ENCODE measurements around the gene SCFD2. TPM values are rescaled to one million over a fixed set of nuclear protein-coding genes. Genes with fewer than 3 reads are reported as not detected.

SCFD2 gene
- total RNA-seq, 4 donors from 2014 or later, result 12.7 to 23.7 (median 18.3) TPM

DNA sequence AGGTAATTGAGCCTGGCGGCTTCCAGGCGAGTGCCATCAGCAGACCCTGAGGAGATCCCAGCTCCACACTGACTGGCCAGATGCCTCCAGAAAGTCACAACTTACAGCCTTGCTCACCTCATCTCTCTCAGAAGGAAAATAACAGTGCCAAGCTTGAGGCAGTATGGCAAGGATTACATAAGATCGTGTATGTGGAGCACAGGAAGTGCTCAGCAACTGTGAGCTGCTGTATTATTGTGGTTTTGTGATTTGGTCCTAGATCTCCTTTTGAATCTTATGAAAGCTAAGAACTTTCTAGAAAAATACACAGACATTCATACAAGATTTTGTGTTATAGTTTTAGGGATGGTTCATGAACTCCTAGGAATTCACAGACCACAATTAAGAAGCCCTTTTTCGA lies 489.8 kb downstream of the SCFD2 start:
- no peak for DNase-seq
- in situ Hi-C loops (cut with MboI; ENCODE audit: low pct_ligation_motif_present in 1 of 4, low pct_unique_long_range_greater_than_20kb in 1 of 4, low sequenced_read_pairs in 3 of 4), result no loop called here
- H3K4me1 ChIP-seq, result peaks cover 0 to 14% (median 0%) of the 10 kb centered on the region in 4 donors
- no peak overlapping the region for H3K27ac ChIP-seq
- intact Hi-C loops (cut with DNase I; ENCODE audit: low total_unique reads), result no loop called here
- TF ChIP-seq POLR2AphosphoS5 (IDR thresholded peaks at IDR 0.05) (no peak), POLR2A (IDR thresholded peaks at IDR 0.05) (no peak), EP300 (IDR thresholded peaks at IDR 0.05; ENCODE audit: low read depth) (no peak)
- TF ChIP-seq, protein P1, sequence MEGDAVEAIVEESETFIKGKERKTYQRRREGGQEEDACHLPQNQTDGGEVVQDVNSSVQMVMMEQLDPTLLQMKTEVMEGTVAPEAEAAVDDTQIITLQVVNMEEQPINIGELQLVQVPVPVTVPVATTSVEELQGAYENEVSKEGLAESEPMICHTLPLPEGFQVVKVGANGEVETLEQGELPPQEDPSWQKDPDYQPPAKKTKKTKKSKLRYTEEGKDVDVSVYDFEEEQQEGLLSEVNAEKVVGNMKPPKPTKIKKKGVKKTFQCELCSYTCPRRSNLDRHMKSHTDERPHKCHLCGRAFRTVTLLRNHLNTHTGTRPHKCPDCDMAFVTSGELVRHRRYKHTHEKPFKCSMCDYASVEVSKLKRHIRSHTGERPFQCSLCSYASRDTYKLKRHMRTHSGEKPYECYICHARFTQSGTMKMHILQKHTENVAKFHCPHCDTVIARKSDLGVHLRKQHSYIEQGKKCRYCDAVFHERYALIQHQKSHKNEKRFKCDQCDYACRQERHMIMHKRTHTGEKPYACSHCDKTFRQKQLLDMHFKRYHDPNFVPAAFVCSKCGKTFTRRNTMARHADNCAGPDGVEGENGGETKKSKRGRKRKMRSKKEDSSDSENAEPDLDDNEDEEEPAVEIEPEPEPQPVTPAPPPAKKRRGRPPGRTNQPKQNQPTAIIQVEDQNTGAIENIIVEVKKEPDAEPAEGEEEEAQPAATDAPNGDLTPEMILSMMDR (IDR thresholded peaks at IDR 0.05), result no peak
- 91 to 94% methylated on average over 3 to 4 of the region's 4 CpGs for WGBS, 2 donors (ENCODE audit: low coverage in 1 of 2)
- H3K9me3 ChIP-seq, result no peaks in the 10 kb centered on the region
- no peaks in the 10 kb centered on the region for H3K27me3 ChIP-seq
- H3K36me3 ChIP-seq, result no peaks in the 10 kb centered on the region
- H3K4me3 ChIP-seq, result no peak overlapping the region

GRCh38 chr4:52874948-52875347 lies 490.9 kb downstream of the SCFD2 start:
- 89 to 97% methylated on average over 4 to 5 of the region's 5 CpGs for WGBS, 2 donors (ENCODE audit: low coverage in 1 of 2)
- no peak overlapping the region for H3K4me3 ChIP-seq
- intact Hi-C loops (cut with DNase I; ENCODE audit: low total_unique reads), result no loop called here
- in situ Hi-C loops (cut with MboI; ENCODE audit: low pct_ligation_motif_present in 1 of 4, low pct_unique_long_range_greater_than_20kb in 1 of 4, low sequenced_read_pairs in 3 of 4), result no loop called here
- DNase-seq, result no peak
- no peaks in the 10 kb centered on the region for H3K27me3 ChIP-seq
- H3K36me3 ChIP-seq, result no peaks in the 10 kb centered on the region
- peaks cover 0 to 15% (median 2%) of the 10 kb centered on the region in 4 donors for H3K4me1 ChIP-seq
- H3K27ac ChIP-seq, result no peak overlapping the region
- no peak for TF ChIP-seq POLR2A (IDR thresholded peaks at IDR 0.05)
- TF ChIP-seq, protein P1 (IDR thresholded peaks at IDR 0.05), result no peak
- TF ChIP-seq POLR2AphosphoS5 (IDR thresholded peaks at IDR 0.05), result no peak
- TF ChIP-seq EP300 (IDR thresholded peaks at IDR 0.05; ENCODE audit: low read depth), result no peak
- H3K9me3 ChIP-seq, result no peaks in the 10 kb centered on the region

DNA sequence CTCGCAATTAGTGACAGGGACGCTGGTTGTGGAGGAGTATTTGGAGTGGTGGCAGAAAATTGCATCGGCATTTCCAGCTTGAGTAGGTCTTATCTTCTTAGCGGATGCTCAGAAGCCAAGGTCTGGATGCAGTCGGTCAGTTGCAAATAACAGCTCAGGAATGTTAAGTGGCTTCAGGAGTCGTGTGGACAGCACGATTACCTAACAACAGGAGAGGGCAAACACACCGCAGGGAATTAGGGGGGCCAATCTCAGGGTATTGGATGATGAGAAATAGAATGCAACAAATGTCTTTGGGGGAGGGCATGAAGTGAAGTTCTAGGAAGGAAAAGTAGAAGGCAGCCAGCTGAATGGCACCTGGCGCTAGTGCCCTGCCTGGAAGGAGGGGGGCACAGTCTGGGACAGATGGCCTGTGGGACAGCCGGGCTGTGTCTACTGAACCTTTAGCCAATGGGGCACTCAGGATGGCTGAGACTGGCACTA lies 492.0 kb downstream of the SCFD2 start:
- Histone ChIP-seq H3K27ac (no peak overlapping the region), H3K9me3 (no peaks in the 10 kb centered on the region), H3K36me3 (no peaks in the 10 kb centered on the region), H3K27me3 (no peaks in the 10 kb centered on the region), H3K4me3 (no peak overlapping the region), H3K4me1 (peaks cover 0 to 24% (median 7%) of the 10 kb centered on the region in 4 donors)
- TF ChIP-seq EP300 (IDR thresholded peaks at IDR 0.05; ENCODE audit: low read depth) (no peak), POLR2AphosphoS5 (IDR thresholded peaks at IDR 0.05) (peak in 2 of 3 donors; percentile 24 to 38)
- TF ChIP-seq, protein P1 (IDR thresholded peaks at IDR 0.05), result no peak
- WGBS, 2 donors (ENCODE audit: low coverage in 1 of 2), result 66 to 90% methylated on average over 2 to 10 of the region's 10 CpGs
- intact Hi-C loops (cut with DNase I; ENCODE audit: low total_unique reads) (no loop called here), in situ Hi-C loops (cut with MboI; ENCODE audit: low pct_ligation_motif_present in 1 of 4, low pct_unique_long_range_greater_than_20kb in 1 of 4, low sequenced_read_pairs in 3 of 4) (no loop called here)
- DNase-seq, result peak; percentile 15

- in situ Hi-C loops (cut with MboI; ENCODE audit: low pct_ligation_motif_present in 1 of 4, low pct_unique_long_range_greater_than_20kb in 1 of 4, low sequenced_read_pairs in 3 of 4) (no loop called here), intact Hi-C loops (cut with DNase I; ENCODE audit: low total_unique reads) (no loop called here)
- Histone ChIP-seq H3K4me1 (peaks cover 0 to 24% (median 9%) of the 10 kb centered on the region in 4 donors), H3K27me3 (no peaks in the 10 kb centered on the region), H3K36me3 (no peaks in the 10 kb centered on the region), H3K27ac (peak overlapping the region in 3 of 4 donors; percentile 19 to 37 (median 20)), H3K9me3 (no peaks in the 10 kb centered on the region), H3K4me3 (no peak overlapping the region)
- DNase-seq, result peak; percentile 53
- WGBS, 2 donors (ENCODE audit: low coverage in 1 of 2), result 52 to 54% methylated on average over 1 of the region's 1 CpG
- no peak for TF ChIP-seq POLR2A (IDR thresholded peaks at IDR 0.05)
- TF ChIP-seq, protein P1 (IDR thresholded peaks at IDR 0.05), result no peak
- no peak for TF ChIP-seq POLR2AphosphoS5 (IDR thresholded peaks at IDR 0.05)
- no peak for TF ChIP-seq EP300 (IDR thresholded peaks at IDR 0.05; ENCODE audit: low read depth)
Measured at GRCh38 chr4:52873191-52873590, 492.7 kb downstream of the SCFD2 start.
